ENCODE results near the gene HPCAL1. TPM values are rescaled to one million over a fixed set of nuclear protein-coding genes. Genes with fewer than 3 reads are reported as not detected.
"Not testable (repeated sequence)": the region's sequence is repeated elsewhere in the genome, so short reads cannot be mapped to it uniquely, and the experiment has no call there.

Gene HPCAL1
- total RNA-seq, 1 donor from 2014 or later, result 13.7 TPM

- ATAC-seq, result no peak
Measured at GRCh38 chr2:10428355-10428754, 125.7 kb downstream of the HPCAL1 start.

GRCh38 chr2:10428924-10429323 lies 126.2 kb downstream of the HPCAL1 start:
- no peak for ATAC-seq

- no peak for ATAC-seq
Measured at GRCh38 chr2:10430886-10431622, 128.3 kb downstream of the HPCAL1 start.

DNA sequence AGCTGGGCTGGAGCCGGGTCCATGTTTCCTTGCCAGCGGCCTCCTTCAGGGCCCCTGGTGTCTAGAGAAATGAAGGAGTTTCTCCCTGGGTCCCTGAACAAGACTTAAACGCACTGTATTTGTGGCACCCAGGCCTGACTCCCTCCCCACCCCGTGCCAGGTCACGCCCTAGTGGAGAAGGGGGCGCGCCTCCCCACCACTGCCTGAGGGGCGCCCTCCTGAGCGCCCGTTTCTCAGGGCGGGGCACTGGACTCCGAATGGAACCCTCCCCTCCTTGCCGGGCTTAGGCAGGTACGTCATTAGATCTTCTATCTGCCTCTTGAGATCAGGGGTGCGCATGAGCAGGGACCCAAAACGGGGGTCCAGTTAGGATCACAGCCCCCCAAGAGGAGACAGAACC lies 129.1 kb downstream of the HPCAL1 start:
- peak; percentile 2 for ATAC-seq

DNA sequence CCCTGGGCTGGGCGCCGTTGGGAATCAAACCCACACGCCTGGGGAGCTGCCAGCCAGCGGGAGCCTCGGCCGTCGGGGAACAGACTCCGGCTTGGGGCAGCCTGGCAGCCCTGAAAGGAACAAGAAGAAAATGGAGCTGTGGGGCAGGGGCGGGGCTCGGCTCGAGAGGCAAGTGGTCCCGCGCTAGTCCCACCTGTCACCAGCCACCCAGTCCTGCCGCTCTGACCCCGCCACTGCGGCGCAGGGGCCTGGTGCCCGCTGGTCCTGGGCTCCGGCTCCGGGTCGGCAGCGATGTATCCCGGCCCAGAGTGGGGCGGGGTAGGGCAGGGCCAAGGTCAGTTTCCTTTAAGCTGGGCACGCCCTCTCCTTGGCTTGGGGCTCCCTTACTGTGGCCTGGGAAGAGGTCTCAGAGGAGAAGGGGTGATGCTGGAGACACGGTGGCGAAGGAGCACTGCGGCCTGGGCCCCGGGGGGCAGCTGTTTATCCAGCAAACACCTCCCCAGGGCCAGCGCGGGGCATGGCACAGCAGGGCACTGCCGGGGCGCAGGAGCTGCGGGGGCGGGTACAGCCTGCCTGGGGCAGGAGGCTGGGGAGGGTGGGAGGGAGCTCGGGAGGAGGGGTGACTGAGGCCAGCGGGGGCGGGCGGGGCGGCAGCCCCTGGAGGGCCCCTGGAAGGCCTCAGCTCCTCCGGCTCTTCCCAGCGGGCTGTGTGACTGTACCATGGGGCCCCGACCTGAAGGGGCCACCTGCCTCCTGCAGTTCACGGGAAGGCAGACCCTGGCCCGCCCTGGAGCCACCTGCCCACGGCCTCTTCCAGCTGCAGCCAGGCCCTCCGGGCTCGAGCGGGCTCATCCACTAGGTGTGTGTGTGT lies 129.8 kb downstream of the HPCAL1 start:
- peak; percentile 73 for ATAC-seq

DNA sequence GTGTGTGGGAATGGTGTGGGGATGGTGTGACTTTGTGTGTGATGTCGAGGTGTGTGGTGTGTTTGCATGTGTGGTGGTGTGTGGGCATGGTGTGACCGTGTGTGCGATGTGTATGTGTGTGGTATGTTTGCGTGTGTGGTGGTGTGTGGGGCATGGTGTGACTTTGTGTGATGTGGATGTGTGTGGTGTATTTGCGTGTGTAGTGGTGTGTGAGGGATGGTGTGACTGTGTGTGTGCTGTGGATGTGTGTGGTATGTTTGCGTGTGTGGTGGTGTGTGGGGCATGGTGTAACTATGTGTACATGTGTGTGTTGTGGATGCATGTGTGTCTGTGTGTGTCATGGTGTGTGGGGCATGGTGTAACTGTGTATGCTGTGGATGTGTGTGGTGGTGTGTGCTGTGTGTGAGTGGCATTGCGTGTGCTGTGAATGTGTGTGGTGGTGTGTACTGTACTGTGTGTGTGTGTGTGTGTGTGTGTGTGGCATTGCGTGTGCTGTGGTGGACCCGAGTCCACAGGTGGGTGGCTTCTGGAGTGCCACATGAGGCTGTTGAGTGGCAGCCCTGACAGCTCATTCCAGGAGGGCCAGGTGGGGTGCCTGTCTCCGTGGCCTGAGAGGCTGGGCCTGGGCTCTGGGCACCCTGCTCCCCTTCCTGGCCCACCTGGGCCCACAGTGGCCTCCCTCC lies 130.7 kb downstream of the HPCAL1 start:
- no peak for ATAC-seq

DNA sequence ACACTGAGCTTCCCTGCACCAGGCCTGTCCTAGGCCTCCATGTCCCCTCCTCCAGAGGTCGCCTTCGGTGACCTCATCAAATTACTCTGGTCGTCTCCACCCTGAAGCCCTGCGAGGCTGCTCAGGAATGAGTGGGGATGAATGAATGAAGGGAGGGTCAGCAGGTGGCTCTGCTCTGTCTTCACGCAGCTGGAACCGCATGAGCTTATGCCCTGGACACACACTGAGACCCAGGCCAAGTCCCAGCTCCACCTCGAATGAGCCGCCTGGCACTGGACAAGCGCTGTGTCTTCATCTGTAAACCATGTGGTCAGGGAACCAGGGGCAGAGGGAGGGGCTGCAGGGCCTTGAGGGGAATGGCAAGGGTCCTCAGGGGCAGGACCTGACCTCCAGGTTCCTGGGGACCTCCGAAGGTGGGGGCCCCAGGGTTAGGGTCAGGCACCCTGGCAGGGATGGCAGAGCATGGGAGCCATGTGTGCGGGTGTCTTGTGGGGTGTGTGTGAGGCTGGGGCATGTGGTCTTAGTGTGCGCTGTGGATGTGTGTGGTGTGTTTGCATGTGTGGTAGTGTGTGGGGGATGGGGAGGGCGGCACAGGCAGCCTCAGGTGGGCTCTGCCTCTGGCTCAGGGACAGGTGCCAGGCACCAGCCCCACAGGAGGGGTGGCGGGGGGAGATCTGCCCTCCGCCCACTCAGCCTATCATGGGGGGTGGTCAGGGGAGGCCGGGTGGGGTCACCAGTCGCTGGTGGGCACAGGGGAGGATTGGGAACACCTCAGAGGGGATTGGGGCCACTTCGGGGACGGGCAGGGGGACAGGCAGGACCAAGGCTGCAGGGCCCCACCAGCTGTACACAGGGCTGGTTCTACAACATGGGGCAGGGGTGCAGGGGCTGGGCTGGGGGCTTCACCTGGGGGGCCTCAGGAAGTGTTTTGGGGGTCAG lies 131.5 kb downstream of the HPCAL1 start:
- no peak for ATAC-seq

GRCh38 chr2:10434886-10435819 lies 132.4 kb downstream of the HPCAL1 start:
- peak; percentile 70 for ATAC-seq

GRCh38 chr2:10435820-10436204 lies 133.1 kb downstream of the HPCAL1 start:
- ATAC-seq, result no peak

DNA sequence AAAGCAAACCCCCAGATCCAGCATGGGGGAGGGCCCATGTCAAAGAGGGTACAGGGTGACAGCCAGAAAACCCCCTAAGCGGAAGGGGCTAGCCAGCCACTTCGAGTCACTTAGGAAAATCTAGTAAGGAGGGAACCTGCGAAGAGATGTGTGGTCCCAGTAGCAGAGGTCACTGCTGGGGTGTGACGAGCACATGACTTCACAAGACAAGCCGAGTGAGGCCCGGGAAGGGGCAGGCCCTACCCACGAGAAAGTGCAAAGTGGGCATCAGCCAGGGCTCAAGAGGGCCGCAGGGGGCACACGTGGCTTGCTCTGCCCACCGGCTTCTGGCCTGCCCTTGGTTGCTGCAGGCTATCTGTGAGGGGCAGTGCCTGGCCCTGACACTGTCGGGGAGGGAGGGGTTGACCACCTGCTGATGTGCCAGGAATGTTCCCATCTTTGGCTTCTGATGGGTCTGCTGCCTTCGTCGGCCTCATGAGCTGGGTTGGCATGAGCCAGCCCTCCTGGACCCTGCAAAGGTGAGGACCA lies 133.9 kb downstream of the HPCAL1 start:
- ATAC-seq, result no peak

- no peak for ATAC-seq
Measured at GRCh38 chr2:10437806-10438205, 135.1 kb downstream of the HPCAL1 start.

GRCh38 chr2:10438688-10439087 lies 136.0 kb downstream of the HPCAL1 start:
- ATAC-seq, result no peak

DNA sequence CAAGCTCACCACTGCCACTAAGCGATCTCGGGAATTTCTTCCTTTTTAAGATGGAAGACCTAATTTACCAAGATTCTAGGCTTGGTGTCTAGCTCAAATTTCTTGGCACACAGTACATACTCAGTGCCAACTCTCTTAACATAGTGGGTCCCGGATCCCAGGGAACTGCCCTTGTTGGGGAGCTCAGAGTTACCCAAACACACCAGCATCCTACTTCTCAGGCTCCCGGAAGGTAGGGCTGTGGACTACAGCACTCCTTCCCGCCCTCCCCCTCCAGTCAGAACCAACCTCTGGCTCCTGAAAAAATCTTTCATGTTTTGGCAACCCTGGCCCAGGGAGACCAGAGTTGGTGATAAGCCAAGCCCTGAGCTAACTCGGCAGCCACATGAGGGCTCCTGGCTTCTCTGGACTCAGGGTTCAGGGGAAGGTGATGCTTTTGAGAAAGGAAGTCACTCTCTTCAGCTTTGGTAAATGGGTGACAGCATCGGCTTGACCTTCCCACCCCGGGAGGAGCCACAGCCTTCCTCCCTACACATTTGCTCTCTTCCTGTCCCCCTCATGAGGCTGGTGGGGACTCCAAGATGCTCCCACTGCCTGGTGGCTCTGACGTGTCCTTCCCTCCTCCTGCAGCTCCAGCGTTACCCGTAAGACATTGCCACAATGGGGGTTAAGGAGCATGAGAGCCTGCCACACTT lies 136.6 kb downstream of the HPCAL1 start:
- no peak for ATAC-seq

GRCh38 chr2:10439971-10440370 lies 137.3 kb downstream of the HPCAL1 start:
- ATAC-seq, result no peak

DNA sequence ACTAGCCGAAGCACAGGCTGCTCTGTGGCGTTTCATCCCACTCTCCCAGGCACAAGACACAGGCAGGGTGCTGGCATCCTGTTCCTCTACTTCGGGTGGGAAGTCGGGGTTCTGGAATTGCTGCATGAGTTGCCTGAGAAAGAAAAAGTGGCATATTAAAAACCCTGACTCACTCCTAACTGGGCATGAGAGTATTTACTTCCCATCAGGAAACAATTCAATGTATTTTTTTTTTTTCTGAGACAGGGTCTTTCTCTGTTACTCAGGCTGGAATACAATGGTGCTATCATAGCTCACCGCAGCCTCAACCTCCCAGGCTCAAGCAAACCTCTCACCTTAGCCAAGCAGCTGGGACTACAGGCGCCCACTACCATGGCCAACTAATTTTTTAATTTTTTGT lies 138.0 kb downstream of the HPCAL1 start:
- ATAC-seq, result no peak

DNA sequence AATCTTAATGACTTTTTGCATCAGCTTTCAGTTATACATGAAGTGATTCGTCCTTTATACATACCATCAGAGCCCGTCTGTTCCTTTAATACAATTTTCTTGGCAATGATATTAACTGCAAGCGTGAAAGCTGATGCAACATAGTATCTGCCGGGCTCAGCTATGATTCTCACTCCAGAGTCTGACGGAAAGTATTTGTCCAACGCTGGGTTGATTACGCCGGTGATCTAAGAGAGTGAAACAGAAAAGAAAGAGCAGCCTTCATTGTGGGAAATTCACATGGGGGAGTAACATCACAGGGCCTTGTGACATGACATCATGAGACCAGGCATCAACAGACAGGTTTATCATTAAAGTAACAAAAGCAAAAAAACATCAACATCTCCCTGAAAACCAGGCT lies 139.2 kb downstream of the HPCAL1 start:
- ATAC-seq, result no peak

DNA sequence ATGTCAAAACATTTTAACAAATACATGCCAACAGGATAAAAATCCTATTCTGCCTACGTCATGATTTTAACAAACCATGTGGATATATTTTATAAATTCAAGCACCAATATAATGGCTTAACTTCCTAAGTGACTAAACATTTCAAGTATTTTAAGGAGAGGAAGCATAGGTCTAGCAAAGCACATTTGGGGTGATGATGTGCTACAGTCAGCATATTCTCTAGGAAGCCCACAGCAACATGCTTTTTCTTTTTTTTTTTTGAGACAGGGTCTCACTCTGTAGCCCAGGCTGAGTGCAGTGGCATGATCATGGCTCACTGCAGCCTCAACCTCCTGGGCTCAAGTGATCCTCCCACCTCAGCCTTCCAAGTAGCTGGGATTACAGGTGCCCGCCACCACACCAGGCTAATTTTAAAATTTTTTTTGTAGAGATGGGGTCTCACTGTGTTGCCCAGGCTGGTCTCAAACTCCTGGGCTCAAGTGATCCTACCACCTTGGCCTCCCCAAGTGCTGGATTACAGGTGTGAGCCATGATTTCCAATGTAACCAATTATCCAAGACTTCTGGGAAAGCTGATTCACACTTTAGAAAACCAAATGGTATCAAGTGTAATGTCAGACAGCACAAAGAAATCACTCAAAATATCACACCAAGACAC lies 139.9 kb downstream of the HPCAL1 start:
- not testable (repeated sequence) for ATAC-seq

DNA sequence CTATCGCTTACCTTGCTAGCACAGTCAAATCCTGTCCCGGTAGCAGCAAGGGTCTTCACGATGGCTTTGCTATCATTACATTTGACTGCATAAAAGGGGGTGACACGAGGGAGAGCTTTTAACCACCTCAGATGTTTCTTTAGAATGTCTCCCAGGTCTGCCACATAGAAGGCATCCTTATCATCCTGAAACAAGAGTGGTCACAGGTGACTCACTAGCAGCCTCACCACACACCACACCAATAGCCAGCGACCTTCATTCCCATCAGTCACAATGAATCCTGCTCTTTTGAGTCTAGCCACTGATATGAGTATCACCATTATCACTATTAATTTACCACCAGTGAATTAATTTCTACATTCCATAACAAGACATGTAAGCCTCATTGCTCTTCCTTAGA lies 141.8 kb downstream of the HPCAL1 start:
- no peak for ATAC-seq

DNA sequence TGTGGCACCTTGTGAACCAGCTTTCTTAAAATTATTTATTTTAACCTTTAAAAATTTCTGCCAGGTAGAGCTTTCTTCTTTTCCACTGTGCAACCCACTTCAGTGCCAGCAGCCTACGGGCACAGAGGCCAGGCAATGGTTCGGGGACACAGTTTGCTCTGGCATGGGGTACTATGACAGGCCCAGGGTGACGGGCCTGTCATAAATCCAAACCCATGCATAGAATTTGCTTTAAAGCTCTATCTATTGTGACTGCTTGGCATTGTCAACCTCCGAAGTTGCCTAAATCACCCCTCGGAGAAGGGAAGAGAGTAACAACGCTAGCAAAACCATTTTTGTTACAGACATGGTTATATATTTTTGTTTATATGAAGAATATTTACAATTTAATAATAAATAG lies 143.9 kb downstream of the HPCAL1 start:
- ATAC-seq, result no peak
